Iris pigment epithelial cell (primary cell): ENCODE measurements around the gene DOCK11.

Source experiments
- DNase-seq: peaks from one replicate; pipeline ENCODE4 v3.0.0-alpha.2; 2011; ENCODE audit warnings: low read depth

The DOCK11 gene

GRCh38 chrX:118630848-118631247, 135.2 kb downstream of the DOCK11 start:
- no peak for DNase-seq

- DNase-seq = no peak
Measured at GRCh38 chrX:118631586-118631985, 136.0 kb downstream of the DOCK11 start.

- no peak for DNase-seq
Measured at GRCh38 chrX:118632862-118633261, 137.2 kb downstream of the DOCK11 start.

GRCh38 chrX:118633530-118633929, 137.9 kb downstream of the DOCK11 start:
- DNase-seq = no peak

GRCh38 chrX:118634336-118634735, 138.7 kb downstream of the DOCK11 start:
- no peak for DNase-seq

GRCh38 chrX:118637997-118638396, 142.4 kb downstream of the DOCK11 start:
- peak; percentile 8 for DNase-seq

- peak; percentile 56 for DNase-seq
Measured at GRCh38 chrX:118644378-118644777, 148.8 kb downstream of the DOCK11 start.

GRCh38 chrX:118652717-118653116, 157.1 kb downstream of the DOCK11 start:
- DNase-seq = peak; percentile 20

- DNase-seq = no peak
Measured at GRCh38 chrX:118654331-118654730, 158.7 kb downstream of the DOCK11 start.

- peak; percentile 70 for DNase-seq
Measured at GRCh38 chrX:118655561-118656246, 160.1 kb downstream of the DOCK11 start.

GRCh38 chrX:118657413-118657812, 161.8 kb downstream of the DOCK11 start:
- no peak for DNase-seq

GRCh38 chrX:118660085-118660484, 164.5 kb downstream of the DOCK11 start:
- no peak for DNase-seq

GRCh38 chrX:118665204-118665603, 169.6 kb downstream of the DOCK11 start:
- no peak for DNase-seq

GRCh38 chrX:118666521-118666920, 170.9 kb downstream of the DOCK11 start:
- peak; percentile 34 for DNase-seq

GRCh38 chrX:118669435-118669834, 173.8 kb downstream of the DOCK11 start:
- no peak for DNase-seq

GRCh38 chrX:118675326-118675965, 179.8 kb downstream of the DOCK11 start:
- DNase-seq = no peak

GRCh38 chrX:118675966-118676349, 180.3 kb downstream of the DOCK11 start:
- DNase-seq = no peak

GRCh38 chrX:118677318-118677717, 181.7 kb downstream of the DOCK11 start:
- DNase-seq = no peak

GRCh38 chrX:118679290-118679689, 183.7 kb downstream of the DOCK11 start:
- DNase-seq = no peak

GRCh38 chrX:118682258-118683014, 186.8 kb downstream of the DOCK11 start:
- no peak for DNase-seq

- no peak for DNase-seq
Measured at GRCh38 chrX:118685393-118685792, 189.8 kb downstream of the DOCK11 start.

- no peak for DNase-seq
Measured at GRCh38 chrX:118688935-118689334, 193.3 kb downstream of the DOCK11 start.

- no peak for DNase-seq
Measured at GRCh38 chrX:118693843-118694242, 198.2 kb downstream of the DOCK11 start.
